ENCODE data around the gene HEBP1. TPM values are rescaled to one million over a fixed set of nuclear protein-coding genes. Genes with fewer than 3 reads are reported as not detected.

Gene HEBP1
- total RNA-seq, 3 donors from 2014 or later (not counting 1 experiment from before 2014, with no cell fraction given): 10.8 to 13.5 (median 11.9) TPM

DNA sequence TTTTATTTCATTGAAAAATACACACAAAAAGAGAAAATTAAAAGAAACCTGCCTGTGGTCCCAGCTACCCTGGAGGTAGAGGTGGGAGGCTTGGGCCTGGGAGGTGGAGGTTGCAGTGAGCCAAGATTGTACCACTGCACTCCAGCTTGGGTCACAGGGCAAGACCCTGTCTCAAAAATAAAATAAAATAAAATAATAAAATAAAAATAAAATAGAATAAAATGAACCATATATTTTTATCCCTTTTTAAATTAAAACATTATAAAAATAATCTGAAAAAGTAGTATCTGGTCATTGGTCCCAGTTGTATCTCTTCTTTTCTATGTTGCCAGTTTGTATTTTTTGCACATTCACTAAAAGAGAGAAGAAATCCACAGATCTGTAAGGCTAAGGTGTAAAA is 27.4 kb upstream of the HEBP1 start:
- Histone ChIP-seq H3K9me3 (ENCODE audit: control insufficient read depth, insufficient read depth, low read length) (no peaks in the 10 kb centered on the region), H3K4me1 (ENCODE audit: control insufficient read depth, insufficient read depth, low read length) (no peaks in the 10 kb centered on the region), H3K27me3 (ENCODE audit: control insufficient read depth, insufficient read depth, low read length) (no peaks in the 10 kb centered on the region), H3K36me3 (ENCODE audit: control insufficient read depth, insufficient read depth, low read length) (no peaks in the 10 kb centered on the region), H3K27ac (ENCODE audit: low read length) (no peak overlapping the region), H3K4me3 (ENCODE audit: low read length) (no peak overlapping the region)
- H3K9me3 Mint-ChIP-seq: no peaks in the 10 kb centered on the region
- no peaks in the 10 kb centered on the region for H3K36me3 Mint-ChIP-seq
- peaks cover 0 to 10% of the 10 kb centered on the region in 2 donors for H3K27me3 Mint-ChIP-seq (ENCODE audit: low read depth in 2 of 2)
- TF ChIP-seq, protein P1, sequence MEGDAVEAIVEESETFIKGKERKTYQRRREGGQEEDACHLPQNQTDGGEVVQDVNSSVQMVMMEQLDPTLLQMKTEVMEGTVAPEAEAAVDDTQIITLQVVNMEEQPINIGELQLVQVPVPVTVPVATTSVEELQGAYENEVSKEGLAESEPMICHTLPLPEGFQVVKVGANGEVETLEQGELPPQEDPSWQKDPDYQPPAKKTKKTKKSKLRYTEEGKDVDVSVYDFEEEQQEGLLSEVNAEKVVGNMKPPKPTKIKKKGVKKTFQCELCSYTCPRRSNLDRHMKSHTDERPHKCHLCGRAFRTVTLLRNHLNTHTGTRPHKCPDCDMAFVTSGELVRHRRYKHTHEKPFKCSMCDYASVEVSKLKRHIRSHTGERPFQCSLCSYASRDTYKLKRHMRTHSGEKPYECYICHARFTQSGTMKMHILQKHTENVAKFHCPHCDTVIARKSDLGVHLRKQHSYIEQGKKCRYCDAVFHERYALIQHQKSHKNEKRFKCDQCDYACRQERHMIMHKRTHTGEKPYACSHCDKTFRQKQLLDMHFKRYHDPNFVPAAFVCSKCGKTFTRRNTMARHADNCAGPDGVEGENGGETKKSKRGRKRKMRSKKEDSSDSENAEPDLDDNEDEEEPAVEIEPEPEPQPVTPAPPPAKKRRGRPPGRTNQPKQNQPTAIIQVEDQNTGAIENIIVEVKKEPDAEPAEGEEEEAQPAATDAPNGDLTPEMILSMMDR (IDR thresholded peaks at IDR 0.05): no peak
- no peak overlapping the region for H3K4me3 Mint-ChIP-seq
- ATAC-seq: no peak
- intact Hi-C loops (cut with micrococcal nuclease): no loop called here
- no peak overlapping the region for H3K27ac Mint-ChIP-seq
- DNase-seq: no peak
- H3K4me1 Mint-ChIP-seq: no peaks in the 10 kb centered on the region

- DNase-seq (no peak), ATAC-seq (no peak)
- H3K27ac ChIP-seq (ENCODE audit: low read length): no peak overlapping the region
- Mint-ChIP-seq H3K36me3 (no peaks in the 10 kb centered on the region), H3K27me3 (ENCODE audit: low read depth in 2 of 2) (peaks cover 0 to 10% of the 10 kb centered on the region in 2 donors), H3K4me1 (no peaks in the 10 kb centered on the region), H3K4me3 (no peak overlapping the region), H3K27ac (no peak overlapping the region), H3K9me3 (no peaks in the 10 kb centered on the region)
- intact Hi-C loops (cut with micrococcal nuclease): no loop called here
- no peaks in the 10 kb centered on the region for H3K4me1 ChIP-seq (ENCODE audit: control insufficient read depth, insufficient read depth, low read length)
- no peak overlapping the region for H3K4me3 ChIP-seq (ENCODE audit: low read length)
- TF ChIP-seq, protein P1 (IDR thresholded peaks at IDR 0.05): no peak
- no peaks in the 10 kb centered on the region for H3K27me3 ChIP-seq (ENCODE audit: control insufficient read depth, insufficient read depth, low read length)
- no peaks in the 10 kb centered on the region for H3K36me3 ChIP-seq (ENCODE audit: control insufficient read depth, insufficient read depth, low read length)
- 0% methylated on average over 1 of the region's 2 CpGs for WGBS (ENCODE audit: insufficient coverage)
- H3K9me3 ChIP-seq (ENCODE audit: control insufficient read depth, insufficient read depth, low read length): no peaks in the 10 kb centered on the region
Measured at GRCh38 chr12:13027032-13027431, 27.0 kb upstream of the HEBP1 start.

DNA sequence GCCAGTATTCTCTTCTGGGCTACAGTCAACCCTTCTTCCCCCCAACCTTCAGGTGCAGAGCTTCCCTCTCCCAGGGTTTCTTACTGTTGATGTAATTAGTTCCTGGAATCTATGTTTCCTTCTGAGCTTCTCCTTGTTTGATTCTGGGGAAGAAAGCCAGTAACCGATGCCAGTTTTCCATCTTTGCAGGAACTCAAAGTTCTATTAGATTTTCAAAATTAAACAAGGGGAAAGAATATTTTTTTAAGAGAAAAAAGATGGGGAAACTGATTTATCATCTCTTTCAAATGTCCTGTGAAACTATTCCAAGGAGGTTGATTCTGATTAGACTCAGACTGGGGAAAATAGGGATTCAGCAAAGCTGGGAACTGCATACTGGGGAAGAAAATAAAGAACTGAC is 26.2 kb upstream of the HEBP1 start:
- H3K36me3 ChIP-seq (ENCODE audit: control insufficient read depth, insufficient read depth, low read length): no peaks in the 10 kb centered on the region
- ATAC-seq (no peak), DNase-seq (no peak)
- H3K27ac ChIP-seq (ENCODE audit: low read length): no peak overlapping the region
- H3K27me3 ChIP-seq (ENCODE audit: control insufficient read depth, insufficient read depth, low read length): no peaks in the 10 kb centered on the region
- Mint-ChIP-seq H3K4me1 (no peaks in the 10 kb centered on the region), H3K27ac (no peak overlapping the region), H3K27me3 (ENCODE audit: low read depth in 2 of 2) (peaks cover 0 to 10% of the 10 kb centered on the region in 2 donors), H3K36me3 (no peaks in the 10 kb centered on the region), H3K9me3 (no peaks in the 10 kb centered on the region), H3K4me3 (no peak overlapping the region)
- H3K4me1 ChIP-seq (ENCODE audit: control insufficient read depth, insufficient read depth, low read length): no peaks in the 10 kb centered on the region
- WGBS (ENCODE audit: insufficient coverage): 100% methylated on average over 1 of the region's 1 CpG
- intact Hi-C loops (cut with micrococcal nuclease): no loop called here
- no peaks in the 10 kb centered on the region for H3K9me3 ChIP-seq (ENCODE audit: control insufficient read depth, insufficient read depth, low read length)
- TF ChIP-seq, protein P1 (IDR thresholded peaks at IDR 0.05): no peak
- no peak overlapping the region for H3K4me3 ChIP-seq (ENCODE audit: low read length)

GRCh38 chr12:13024531-13024916 is 24.5 kb upstream of the HEBP1 start:
- intact Hi-C loops (cut with micrococcal nuclease): no loop called here
- TF ChIP-seq, protein P1 (IDR thresholded peaks at IDR 0.05): no peak
- Histone ChIP-seq H3K36me3 (ENCODE audit: control insufficient read depth, insufficient read depth, low read length) (no peaks in the 10 kb centered on the region), H3K4me1 (ENCODE audit: control insufficient read depth, insufficient read depth, low read length) (no peaks in the 10 kb centered on the region), H3K4me3 (ENCODE audit: low read length) (no peak overlapping the region), H3K27me3 (ENCODE audit: control insufficient read depth, insufficient read depth, low read length) (no peaks in the 10 kb centered on the region), H3K9me3 (ENCODE audit: control insufficient read depth, insufficient read depth, low read length) (no peaks in the 10 kb centered on the region), H3K27ac (ENCODE audit: low read length) (no peak overlapping the region)
- no peaks in the 10 kb centered on the region for H3K4me1 Mint-ChIP-seq
- no peaks in the 10 kb centered on the region for H3K36me3 Mint-ChIP-seq
- H3K9me3 Mint-ChIP-seq: no peaks in the 10 kb centered on the region
- peaks cover 5 to 13% of the 10 kb centered on the region in 2 donors for H3K27me3 Mint-ChIP-seq (ENCODE audit: low read depth in 2 of 2)
- ATAC-seq: no peak
- WGBS (ENCODE audit: insufficient coverage): 80% methylated on average over 4 of the region's 5 CpGs
- no peak overlapping the region for H3K27ac Mint-ChIP-seq
- no peak overlapping the region for H3K4me3 Mint-ChIP-seq
- DNase-seq: no peak

All from natural killer cell (primary cell).